ENCODE results near the gene HS6ST2. TPM values are rescaled to one million over a fixed set of nuclear protein-coding genes. Genes with fewer than 3 reads are reported as not detected.

The HS6ST2 gene
- total RNA-seq, result not detected in 2 replicates

DNA sequence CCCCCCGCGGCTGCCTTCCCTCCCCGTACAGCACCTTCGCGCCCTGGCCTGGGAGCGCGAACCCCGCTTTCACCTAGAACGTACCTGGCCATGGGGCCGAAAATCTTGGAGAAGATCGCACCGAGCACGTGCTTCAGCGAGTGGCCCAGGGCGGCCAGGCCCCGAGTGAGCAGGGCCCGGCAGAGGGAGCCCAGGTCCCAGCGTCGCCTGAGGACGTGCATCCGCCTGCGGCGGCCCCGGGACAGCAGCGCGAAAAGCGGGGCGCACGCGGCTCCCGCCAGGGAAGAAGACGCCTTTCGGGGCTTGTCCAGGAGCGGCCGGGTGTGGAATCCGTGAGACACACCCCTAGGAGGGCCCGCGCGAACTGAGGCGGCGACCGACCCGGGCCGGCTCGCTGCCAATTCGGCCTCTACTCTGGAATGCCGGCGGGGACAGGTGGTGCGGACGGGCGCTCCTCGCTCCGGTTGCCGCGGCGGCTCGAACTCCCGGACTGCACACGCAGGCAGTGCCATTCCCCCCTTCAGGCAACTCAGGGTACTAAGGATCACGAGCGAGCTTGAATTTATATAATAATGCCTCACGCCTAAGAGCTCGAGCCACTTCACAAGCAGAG is at the start of gene HS6ST2:
Gene HS6ST2, minus strand, starts transcription at position 539 of the 613 bp plus-strand sequence.

Small RNA genes lying within 50 kb of the gene (small RNA-seq; reads per million reads assigned to genes)
- gene RNU6-98P (0.49 reads per million, percentile 26 among the genes with 10 or more reads in this experiment), gene Z82205.1 (not detected)

Other genes starting within 250 kb of the HS6ST2 start
- gene USP26, start 138.5 kb upstream of the HS6ST2 start, total RNA-seq, result not detected in 2 replicates